Activated CD4-positive, alpha-beta memory T cell treated with anti-CD3 and anti-CD28 coated beads for 36 hours (primary cell): Measurements from ENCODE around the gene PLEKHA4. TPM values are rescaled to one million over a fixed set of nuclear protein-coding genes. Genes with fewer than 3 reads are reported as not detected.
"Not testable (repeated sequence)": the region's sequence is repeated elsewhere in the genome, so short reads cannot be mapped to it uniquely, and the experiment has no call there.

Experiments
- CTCF ChIA-PET: fragments of 350-600 bp; sonication (Branson Sonifier 250); formaldehyde crosslinking; loops from one replicate; lab custom pipeline; 2021; ENCODE audit warnings: antibody characterized with exemption, inconsistent platforms; lab: Charles Lee
- POLR2A ChIA-PET: fragments of 350-600 bp; sonication (Branson Sonifier 250); formaldehyde crosslinking; loops from one replicate; lab custom pipeline; 2021; ENCODE audit warnings: antibody characterized with exemption; lab: Charles Lee
- DNase-seq: peaks from one replicate; pipeline ENCODE4 v3.0.0-alpha.2; 2020
- H3K27ac Mint-ChIP-seq: one replicate; pipeline ENCODE4 v1.8.0; 2021; ENCODE audit warnings: mixed read lengths
- H3K27me3 Mint-ChIP-seq: one replicate; pipeline ENCODE4 v1.8.0; 2021; ENCODE audit warnings: mixed read lengths
- H3K36me3 Mint-ChIP-seq: one replicate; pipeline ENCODE4 v1.8.0; 2021; ENCODE audit warnings: mixed read lengths
- H3K4me1 Mint-ChIP-seq: one replicate; pipeline ENCODE4 v1.8.0; 2021; ENCODE audit warnings: low read depth, mixed read lengths
- H3K4me3 Mint-ChIP-seq: one replicate; pipeline ENCODE4 v1.8.0; 2021; ENCODE audit warnings: mild to moderate bottlenecking, mixed read lengths
- H3K9me3 Mint-ChIP-seq: one replicate; pipeline ENCODE4 v1.8.0; 2021; ENCODE audit warnings: mixed read lengths
- intact Hi-C: fragments of 100-400 bp; cut with micrococcal nuclease; formaldehyde crosslinking; loops from one replicate; pipeline ENCODE4 v1.15.1; 2023
- total RNA-seq, 2 experiments: library from RNA; stranded (reverse); gene quantifications; one replicate each; pipeline ENCODE4 v1.2.3, GENCODE V29; 2021

Gene PLEKHA4
- total RNA-seq, 2 experiments from 2014 or later: 10.5 to 11.0 TPM

DNA sequence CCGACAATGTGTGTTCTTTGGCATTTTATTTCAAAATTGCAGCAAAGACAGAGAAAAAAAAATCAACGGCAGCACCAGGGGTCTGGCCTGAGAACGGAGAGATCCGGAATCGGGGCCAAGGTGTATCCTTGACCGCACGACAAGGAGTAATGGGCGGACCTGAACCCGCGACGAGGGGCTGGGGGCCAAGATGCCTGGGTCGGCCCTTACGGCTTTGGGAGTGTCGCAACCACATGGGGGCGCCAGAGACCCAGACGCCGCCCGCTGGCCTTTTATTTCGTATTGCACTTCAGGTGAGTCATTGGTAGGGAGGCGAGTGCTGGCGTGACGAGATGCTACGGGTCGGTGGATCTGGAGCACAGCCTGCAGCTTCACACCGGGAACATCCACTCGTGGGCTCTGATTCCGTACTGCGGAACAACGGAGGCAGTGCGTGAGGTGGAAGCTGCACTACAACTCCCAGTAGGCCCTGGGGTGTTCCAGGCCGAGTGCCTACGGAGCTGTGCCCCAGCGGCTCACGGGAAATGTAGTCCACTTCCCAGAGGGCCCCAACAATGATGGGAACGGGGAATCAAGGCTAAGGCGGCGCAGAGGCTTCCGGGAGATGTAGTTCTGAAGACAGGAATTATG is 73.2 kb downstream of the PLEKHA4 start:
- Mint-ChIP-seq H3K36me3 (no peaks in the 10 kb centered on the region), H3K4me3 (peak overlapping the region; percentile 89), H3K9me3 (no peaks in the 10 kb centered on the region), H3K27ac (peak overlapping the region; percentile 84), H3K27me3 (no peaks in the 10 kb centered on the region), H3K4me1 (peaks cover 7% of the 10 kb centered on the region)
- POLR2A ChIA-PET: interaction anchor here (0.8 to 1.5 kb wide), 2 partner anchors 42 to 197 kb away, joined by 3 to 4 read pairs; partner anchors contain the start of gene HSD17B14
- DNase-seq: peak; percentile 89
- intact Hi-C loops: loop anchor here (1.0 to 5.0 kb wide), 5 partner anchors 16 to 198 kb away; partner anchors contain the start of genes BCAT2, CA11, GYS1 and RUVBL2
- CTCF ChIA-PET: interaction anchor here (0.5 to 5.0 kb wide), 42 partner anchors 10 to 586 kb away, joined by 3 to 73 read pairs (median 5); partner anchors contain the start of genes BAX, BCAT2, DHDH and FTL

DNA sequence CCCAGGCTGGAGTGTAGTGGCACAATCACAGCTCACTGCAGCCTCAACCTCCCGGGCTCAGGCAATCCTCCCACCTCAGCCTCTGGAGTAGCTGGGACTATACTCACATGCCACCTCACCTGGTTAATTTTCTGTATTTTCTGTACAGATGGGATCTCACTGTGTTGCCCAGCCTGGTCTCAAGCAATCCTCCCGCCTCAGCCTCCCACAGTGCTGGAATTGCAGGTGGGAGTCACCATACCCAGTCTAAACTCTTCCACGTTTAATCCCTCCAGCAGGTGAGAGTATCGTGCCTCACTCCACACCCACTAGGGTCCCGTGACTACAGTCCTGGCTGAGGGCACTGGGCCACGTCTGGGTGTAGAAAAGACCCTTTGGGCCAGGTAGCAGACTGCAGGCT is 74.1 kb downstream of the PLEKHA4 start:
- intact Hi-C loops: loop anchor here (2.0 kb wide), 2 partner anchors 17 to 177 kb away; partner anchors contain the start of gene BCAT2
- H3K27ac Mint-ChIP-seq: no peak overlapping the region
- no peaks in the 10 kb centered on the region for H3K27me3 Mint-ChIP-seq
- no peaks in the 10 kb centered on the region for H3K9me3 Mint-ChIP-seq
- peaks cover 7% of the 10 kb centered on the region for H3K4me1 Mint-ChIP-seq
- ChIA-PET POLR2A (no interaction called here), CTCF (interaction anchor here (0.6 to 5.0 kb wide), 10 partner anchors 12 to 403 kb away, joined by 3 to 73 read pairs (median 9); partner anchors contain the start of genes FTL, GYS1, HSD17B14 and KDELR1)
- H3K4me3 Mint-ChIP-seq: no peak overlapping the region
- no peak for DNase-seq
- no peaks in the 10 kb centered on the region for H3K36me3 Mint-ChIP-seq

DNA sequence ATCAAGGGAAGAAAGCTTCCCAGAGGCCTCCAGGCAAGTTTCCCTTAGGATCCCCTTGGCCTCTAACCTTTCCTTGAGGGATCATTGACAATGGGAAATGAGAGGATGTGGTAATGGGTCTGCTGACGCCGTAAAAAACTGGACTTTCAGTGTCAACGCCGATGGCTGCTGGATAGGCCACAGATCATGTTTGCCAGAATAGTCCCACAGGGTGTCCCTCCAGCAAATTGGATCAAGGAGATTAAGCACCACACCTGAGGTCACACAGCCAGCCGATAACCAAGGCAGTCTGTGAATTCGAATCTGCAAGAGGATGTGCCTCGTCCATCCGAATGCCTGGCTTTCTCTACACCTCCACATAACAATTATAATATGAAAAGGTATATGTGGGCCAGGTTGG is 75.1 kb downstream of the PLEKHA4 start:
- ChIA-PET CTCF (interaction anchor here (1.0 to 5.0 kb wide), 6 partner anchors 23 to 200 kb away, joined by 3 to 73 read pairs (median 4); partner anchors contain the start of genes GYS1, HSD17B14, NUCB1 and RUVBL2), POLR2A (no interaction called here)
- H3K27ac Mint-ChIP-seq: no peak overlapping the region
- no peak overlapping the region for H3K4me3 Mint-ChIP-seq
- no peaks in the 10 kb centered on the region for H3K36me3 Mint-ChIP-seq
- H3K4me1 Mint-ChIP-seq: peaks cover 7% of the 10 kb centered on the region
- H3K9me3 Mint-ChIP-seq: no peaks in the 10 kb centered on the region
- DNase-seq: no peak
- intact Hi-C loops: no loop called here
- no peaks in the 10 kb centered on the region for H3K27me3 Mint-ChIP-seq

DNA sequence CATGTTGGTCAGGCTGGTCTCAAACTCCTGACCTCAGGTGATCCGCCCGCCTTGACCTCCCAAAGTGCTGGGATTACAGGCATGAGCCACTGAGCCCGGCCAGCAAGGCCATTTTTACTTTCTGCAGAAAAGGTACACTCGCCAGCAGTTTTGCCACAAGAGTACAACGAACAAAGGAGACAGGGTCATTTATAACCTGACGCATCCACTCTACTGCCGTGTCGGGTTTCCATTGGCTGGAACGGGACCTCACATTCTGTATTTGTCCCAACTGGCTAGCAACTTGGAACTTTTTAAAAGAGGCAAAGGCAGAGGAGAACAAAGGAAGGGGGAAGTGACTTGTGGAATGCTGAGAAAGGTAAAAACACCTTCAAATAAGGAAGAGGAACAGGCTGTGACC is 81.1 kb downstream of the PLEKHA4 start:
- POLR2A ChIA-PET, H3K4me3 Mint-ChIP-seq, DNase-seq, H3K36me3 Mint-ChIP-seq, intact Hi-C loops, H3K4me1 Mint-ChIP-seq, H3K27ac Mint-ChIP-seq, H3K9me3 Mint-ChIP-seq: not testable (repeated sequence)
- CTCF ChIA-PET: interaction anchor here (0.6 to 5.6 kb wide), 33 partner anchors 10 to 505 kb away, joined by 3 to 149 read pairs (median 4); partner anchors contain the start of genes BCAT2, CA11, DHDH and GYS1
- peaks cover 11% of the 10 kb centered on the region for H3K27me3 Mint-ChIP-seq

Other genes starting within 250 kb of the PLEKHA4 start
- gene RPL18, start 249.4 kb downstream of the PLEKHA4 start, total RNA-seq: 1,000 to 10,000 TPM; 2,095 to 2,140 TPM
- gene SPHK2, start 249.1 kb downstream of the PLEKHA4 start, total RNA-seq: 10 to 100 TPM; 24.1 to 24.6 TPM
- 10 to 100 TPM in 1 of 2 experiments, 1 to 10 TPM in 1; 8.3 to 10.4 TPM for gene DBP, start 231.2 kb downstream of the PLEKHA4 start, total RNA-seq
- 10 to 100 TPM; 12.7 to 15.9 TPM for gene CA11, start 222.4 kb downstream of the PLEKHA4 start, total RNA-seq
- gene NTN5, start 195.6 kb downstream of the PLEKHA4 start, total RNA-seq: under 1 TPM; 0.70 to 0.74 TPM
- not detected for gene FUT2, start 172.6 kb downstream of the PLEKHA4 start, total RNA-seq
- under 1 TPM; 0.76 to 0.85 TPM for gene MAMSTR, start 148.9 kb downstream of the PLEKHA4 start, total RNA-seq
- gene RASIP1, start 128.0 kb downstream of the PLEKHA4 start, total RNA-seq: under 1 TPM; 0.19 TPM
- not detected for gene IZUMO1, start 121.7 kb downstream of the PLEKHA4 start, total RNA-seq
- gene FUT1, start 116.0 kb downstream of the PLEKHA4 start, total RNA-seq: under 1 TPM; 0.36 to 0.40 TPM
- gene FGF21, start 113.1 kb downstream of the PLEKHA4 start, total RNA-seq: not detected
- gene BCAT2, start 57.6 kb downstream of the PLEKHA4 start, total RNA-seq: 10 to 100 TPM; 59.8 to 61.5 TPM
- under 1 TPM in 1 of 2 experiments, not detected in 1; 0.31 TPM for gene HSD17B14, start 32.1 kb downstream of the PLEKHA4 start, total RNA-seq
- 10 to 100 TPM; 49.7 to 52.0 TPM for gene PPP1R15A, start 3.8 kb upstream of the PLEKHA4 start, total RNA-seq
- gene TULP2, start 30.1 kb upstream of the PLEKHA4 start, total RNA-seq: under 1 TPM; 0.34 to 0.59 TPM
- 100 to 1,000 TPM; 154 to 159 TPM for gene NUCB1, start 31.7 kb upstream of the PLEKHA4 start, total RNA-seq
- gene DHDH, start 65.1 kb upstream of the PLEKHA4 start, total RNA-seq: 1 to 10 TPM; 2.0 to 2.8 TPM
- 100 to 1,000 TPM; 173 to 181 TPM for gene BAX, start 86.3 kb upstream of the PLEKHA4 start, total RNA-seq
- gene FTL, start 96.7 kb upstream of the PLEKHA4 start, total RNA-seq: 100 to 1,000 TPM; 870 to 900 TPM
- gene GYS1, start 124.7 kb upstream of the PLEKHA4 start, total RNA-seq: 10 to 100 TPM; 42.2 to 47.6 TPM
- 100 to 1,000 TPM; 107 to 109 TPM for gene RUVBL2, start 125.3 kb upstream of the PLEKHA4 start, total RNA-seq
- gene LHB, start 148.5 kb upstream of the PLEKHA4 start, total RNA-seq: under 1 TPM in 1 of 2 experiments, not detected in 1; 0.48 TPM
- not detected for gene CGB3, start 155.7 kb upstream of the PLEKHA4 start, total RNA-seq
- not detected for gene CGB2, start 163.3 kb upstream of the PLEKHA4 start, total RNA-seq
- gene CGB1, start 168.3 kb upstream of the PLEKHA4 start, total RNA-seq: not detected
- gene CGB5, start 175.2 kb upstream of the PLEKHA4 start, total RNA-seq: not detected
- not detected for gene CGB8, start 180.5 kb upstream of the PLEKHA4 start, total RNA-seq
- gene CGB7, start 189.1 kb upstream of the PLEKHA4 start, total RNA-seq: not detected
- gene NTF4, start 196.2 kb upstream of the PLEKHA4 start, total RNA-seq: not detected
- gene KCNA7, start 204.1 kb upstream of the PLEKHA4 start, total RNA-seq: not detected
- 100 to 1,000 TPM; 180 to 190 TPM for gene SNRNP70, start 216.8 kb upstream of the PLEKHA4 start, total RNA-seq
- gene LIN7B, start 245.8 kb upstream of the PLEKHA4 start, total RNA-seq: 1 to 10 TPM; 5.1 to 5.6 TPM